Stimulated activated CD4-positive, alpha-beta T cell treated with anti-CD3 and anti-CD28 coated beads, Interleukin-15, amount 100 ng/mL, for 1 hour (primary cell): ENCODE results near the gene ARF3.
"Not testable (repeated sequence)": the region's sequence is repeated elsewhere in the genome, so short reads cannot be mapped to it uniquely, and the experiment has no call there.

Source experiments
- DNase-seq, 2 donors: peaks; one replicate each; pipeline ENCODE4 v3.0.0-alpha.2; 2020; ENCODE audit warnings: low read depth in 1 of 2, low spot score in 1 of 2

ARF3 gene

DNA sequence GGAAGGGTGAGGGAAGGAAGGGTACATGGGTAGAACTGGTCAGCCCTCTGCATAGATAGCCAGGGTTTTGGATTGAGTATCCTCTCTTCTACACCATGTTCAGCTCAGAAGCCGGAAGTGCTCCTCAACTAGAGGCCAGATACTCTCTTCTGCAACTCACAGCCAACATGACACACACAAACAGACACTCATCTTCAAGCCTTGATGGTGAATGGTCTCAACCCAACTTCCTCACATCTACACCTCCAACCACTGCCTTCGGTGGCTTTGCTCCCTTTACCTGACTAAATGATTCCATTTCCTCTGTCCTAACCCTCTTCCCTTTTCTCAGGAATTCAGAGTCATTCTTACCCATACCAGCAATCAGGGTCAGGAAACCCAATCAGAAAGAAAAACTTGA is 24.4 kb downstream of the ARF3 start:
- DNase-seq = no peak

DNA sequence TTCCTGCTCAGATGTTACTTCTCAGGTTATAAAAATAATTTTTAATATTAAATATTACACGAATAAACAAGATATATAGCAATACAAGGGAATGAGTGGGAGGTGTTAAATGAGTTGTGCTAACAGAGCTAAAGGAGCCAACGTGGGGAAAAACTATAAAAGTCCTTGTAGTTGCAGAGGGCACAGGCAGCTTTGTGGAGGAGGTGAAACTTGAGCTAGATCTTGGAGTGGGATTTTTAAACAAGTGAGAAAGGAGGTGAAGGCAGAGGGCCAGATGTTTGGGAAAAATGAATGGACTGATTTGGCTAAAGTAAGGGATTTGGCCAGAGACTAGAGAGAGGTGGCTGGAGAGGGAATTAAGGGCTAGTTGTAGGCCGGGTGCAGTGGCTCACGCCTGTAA is 26.8 kb downstream of the ARF3 start:
- DNase-seq = no peak

DNA sequence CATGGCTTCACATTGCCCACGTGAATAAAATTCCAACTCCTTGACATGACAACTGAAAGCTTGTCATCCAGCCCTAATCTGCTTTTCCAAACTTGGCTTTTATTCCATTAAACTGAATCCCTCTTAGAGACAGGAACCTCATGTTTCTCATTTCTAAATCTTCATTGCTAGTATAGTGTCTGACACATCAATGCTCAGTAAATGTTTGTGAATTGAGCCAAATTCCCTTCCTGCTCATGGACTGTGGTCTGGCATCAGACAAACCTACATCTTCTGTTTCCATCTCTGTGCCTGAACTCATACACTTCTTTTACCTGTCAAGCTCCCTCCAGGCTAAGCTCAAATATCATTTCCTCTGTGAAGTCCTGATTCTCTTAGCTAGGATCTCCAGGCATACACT is 27.7 kb downstream of the ARF3 start:
- no peak for DNase-seq

- DNase-seq = no peak
These were observed 30.0 kb downstream of the ARF3 start for GRCh38 chr12:48927261-48927660.

DNA sequence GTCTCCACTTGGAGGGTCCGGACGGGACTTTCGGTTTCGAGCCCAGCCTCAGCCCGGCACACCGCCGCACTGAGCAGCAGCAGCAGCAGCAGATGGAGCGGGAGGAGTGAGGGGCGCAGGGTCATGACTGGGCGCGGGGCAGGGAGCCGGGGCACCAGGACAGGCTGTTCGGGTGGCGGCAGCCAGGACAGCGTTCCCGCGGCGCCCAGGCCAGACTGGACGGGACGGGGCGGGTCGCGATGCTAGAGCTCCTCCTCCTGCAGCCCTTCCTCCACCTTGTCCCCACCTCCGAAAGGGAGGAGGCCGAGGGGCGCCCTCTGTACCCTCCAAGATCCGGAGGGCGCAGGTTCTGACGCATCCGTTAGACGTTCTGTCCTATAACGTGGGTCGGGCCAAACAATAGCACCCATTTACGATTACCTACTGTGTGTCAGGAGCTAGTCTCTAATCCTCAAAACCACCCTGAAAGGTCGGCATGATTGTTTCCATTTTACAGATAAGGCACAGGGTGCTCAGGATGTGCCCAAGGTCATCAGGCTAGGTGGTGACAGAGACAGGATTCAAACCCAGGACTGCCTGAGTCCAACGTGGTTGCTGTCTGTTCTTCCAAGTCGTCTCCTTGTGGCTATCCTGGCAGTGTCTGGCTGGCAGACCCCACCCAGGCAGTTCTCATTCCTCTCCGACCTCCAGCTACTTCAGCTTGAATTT is 31.8 kb downstream of the ARF3 start, which contains the start of gene FKBP11:
FKBP11 (minus strand) TSS at position 189 of the 708 bp plus-strand sequence; CDS start at position 125, 64 bp downstream.
- DNase-seq = peak; percentile 53 to 57

DNA sequence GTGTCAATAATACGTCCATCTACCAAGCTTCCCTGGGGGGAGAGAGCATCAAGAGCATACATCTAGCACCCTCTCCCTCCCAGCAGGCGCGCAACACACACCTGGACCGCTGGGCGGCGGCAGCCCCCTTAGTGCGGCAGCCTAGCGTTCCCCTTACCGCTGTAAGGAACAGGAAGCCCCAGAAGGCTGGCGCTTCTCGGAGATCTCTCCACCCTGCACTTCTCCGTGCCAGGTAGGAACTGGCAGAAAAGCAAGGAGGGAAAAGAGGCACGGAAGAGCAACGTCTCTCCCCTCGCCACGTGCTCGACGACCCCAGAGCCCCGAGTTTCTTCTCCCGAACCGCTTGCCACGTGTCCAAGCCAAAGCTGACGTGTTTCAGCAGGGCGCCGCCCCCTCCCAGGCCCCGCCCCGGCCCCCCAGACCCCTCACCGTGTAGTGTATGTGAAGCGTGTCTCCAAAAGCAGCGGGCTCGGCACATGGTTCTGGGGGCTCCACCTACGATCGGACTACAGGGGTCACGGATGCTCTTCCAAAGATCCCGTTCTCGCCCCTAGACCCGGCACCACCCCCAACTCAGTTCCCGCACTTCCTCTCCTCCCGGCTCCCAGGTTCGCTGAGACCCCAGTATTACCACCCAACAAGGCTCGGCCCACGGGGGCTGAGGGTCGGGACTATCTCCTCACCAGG is 32.5 kb downstream of the ARF3 start:
- peak; percentile 53 to 63 for DNase-seq

DNA sequence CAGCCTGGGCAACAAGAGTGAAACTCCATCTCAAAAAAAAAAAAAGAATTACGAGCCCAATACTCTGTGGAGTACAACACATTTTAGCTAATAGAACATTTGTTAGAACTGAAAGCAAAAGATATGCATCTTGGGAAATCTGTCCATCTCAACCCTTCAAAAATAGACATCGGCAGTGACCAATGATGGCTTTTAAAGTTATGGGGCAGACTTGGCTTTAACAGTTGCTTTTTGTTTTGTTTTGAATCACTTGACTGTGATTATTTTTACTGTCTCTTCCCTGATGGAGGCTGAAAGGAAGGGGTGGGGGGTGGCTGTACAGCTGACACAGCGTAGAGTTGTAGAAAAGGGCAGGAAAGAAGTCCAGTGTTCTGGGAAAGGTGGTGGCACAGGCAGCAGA is 34.2 kb downstream of the ARF3 start:
- no peak for DNase-seq

- peak in 1 of 2 donors; percentile 24 for DNase-seq
These were observed 39.3 kb downstream of the ARF3 start for GRCh38 chr12:48917857-48918537.

DNA sequence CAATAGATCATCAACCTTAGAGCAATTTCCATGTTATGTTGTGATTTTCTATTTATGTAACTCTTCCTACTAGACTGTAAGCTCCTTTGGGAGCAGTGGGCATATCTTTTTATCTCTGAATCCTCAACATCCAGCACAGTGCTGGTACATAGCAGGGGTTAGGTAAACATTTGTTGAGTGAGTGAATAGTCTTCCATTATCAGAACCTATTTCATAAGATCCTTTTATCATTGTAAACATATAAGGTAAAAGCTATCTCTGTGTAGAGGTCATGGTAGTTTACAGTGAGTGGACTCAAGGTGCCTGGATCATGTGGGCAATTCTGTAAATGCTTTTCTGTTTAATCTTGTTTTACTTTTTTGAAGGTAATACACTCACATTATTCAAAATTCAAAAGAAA is 47.1 kb downstream of the ARF3 start:
- DNase-seq = no peak

DNA sequence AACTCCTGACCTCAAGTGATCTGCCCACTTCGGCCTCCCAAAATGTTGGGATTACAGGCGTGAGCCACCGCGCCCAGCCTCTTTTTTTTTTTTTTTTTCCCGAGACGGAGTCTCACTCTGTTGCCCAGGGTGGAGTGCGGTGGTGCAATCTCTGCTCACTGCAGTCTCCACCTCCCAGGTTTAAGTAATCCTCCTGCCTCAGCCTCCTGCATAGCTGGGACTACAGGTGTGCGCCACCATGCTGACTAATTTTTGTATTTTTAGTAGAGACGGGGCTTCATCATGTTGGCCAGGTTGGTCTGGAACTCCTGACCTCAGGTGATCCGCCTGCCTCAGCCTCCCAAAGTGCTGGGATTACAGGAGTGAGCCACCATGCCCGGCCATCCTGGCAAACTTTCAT is 47.6 kb downstream of the ARF3 start:
- not testable (repeated sequence) for DNase-seq

- DNase-seq = no peak
These were observed 50.0 kb downstream of the ARF3 start for GRCh38 chr12:48907245-48907644.

DNA sequence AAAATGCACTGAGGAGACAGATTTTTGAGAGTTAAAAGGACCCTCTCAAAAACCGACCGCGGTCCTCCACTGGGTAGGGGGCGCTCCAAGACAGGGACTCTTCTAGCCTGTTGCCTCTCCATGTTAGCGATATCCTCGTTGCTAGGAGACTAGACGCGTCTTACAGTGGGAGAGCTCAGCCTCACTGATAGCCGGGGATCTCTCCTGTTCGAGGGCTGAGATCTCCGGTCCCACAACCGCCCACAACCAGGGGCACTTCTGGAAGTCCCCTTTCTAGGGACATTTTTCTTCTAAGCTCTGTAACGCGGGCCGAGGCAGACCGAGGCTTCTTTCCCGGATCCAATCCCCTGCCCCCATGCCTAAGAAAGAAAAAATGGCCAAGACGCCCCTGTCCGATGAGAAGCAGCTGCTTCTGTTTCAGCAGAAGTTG is 53.3 kb downstream of the ARF3 start:
- peak; percentile 65 to 68 for DNase-seq

- DNase-seq = no peak
These were observed 53.8 kb downstream of the ARF3 start for GRCh38 chr12:48903363-48903981.

- DNase-seq = no peak
These were observed 56.0 kb downstream of the ARF3 start for GRCh38 chr12:48901278-48901677.

DNA sequence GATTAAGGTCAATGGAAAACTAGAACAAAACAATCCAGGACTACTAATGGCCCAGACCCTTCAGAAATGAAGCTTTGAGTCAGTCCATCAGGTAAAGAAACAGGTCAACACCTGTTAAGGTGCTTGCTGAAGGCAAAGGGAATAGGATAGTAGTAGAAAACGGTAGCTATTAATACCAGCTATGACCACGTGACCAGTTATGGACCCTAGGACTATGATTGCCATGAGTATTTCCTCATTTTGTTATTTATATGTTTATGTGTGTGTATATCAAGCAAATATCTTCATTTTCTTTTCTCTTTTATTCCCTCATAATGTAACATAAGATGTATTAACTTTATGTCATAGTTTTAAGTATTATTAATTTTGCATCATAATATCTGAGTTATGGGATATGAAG is 57.6 kb downstream of the ARF3 start:
- no peak for DNase-seq

GRCh38 chr12:48894271-48894670 is 63.0 kb downstream of the ARF3 start:
- DNase-seq = no peak

GRCh38 chr12:48890657-48891418 is 66.4 kb downstream of the ARF3 start:
- DNase-seq = peak; percentile 57 to 64

GRCh38 chr12:48889679-48890078 is 67.6 kb downstream of the ARF3 start:
- DNase-seq = no peak
